GM23338 (cell line): ENCODE results near the gene NCOA1.

Experiments used
- CREB1 ChIP-seq: fragments of 250-450 bp; sonication (Bioruptor Pico); IDR thresholded peaks from 2 replicates; pipeline ENCODE4 v1.5.0; 2020; ENCODE audit warnings: low read depth, mild to moderate bottlenecking, moderate library complexity
- EZH2 ChIP-seq: fragments of 200-600 bp; sonication (generic); IDR thresholded peaks from one replicate; pipeline ENCODE4 v1.8.0; 2017; ENCODE audit warnings: antibody characterized with exemption, mild to moderate bottlenecking, low read depth; ENCODE audit not compliant: unreplicated experiment
- EZH2phosphoT487 ChIP-seq: fragments of 200-600 bp; sonication (generic); IDR thresholded peaks from one replicate; pipeline ENCODE4 v1.8.1; 2018; ENCODE audit warnings: antibody characterized with exemption; ENCODE audit not compliant: unreplicated experiment
- JUNB ChIP-seq: IDR thresholded peaks from one replicate; pipeline ENCODE4 v1.6.1; 2016; ENCODE audit warnings: antibody characterized with exemption; ENCODE audit not compliant: unreplicated experiment
- POLR2AphosphoS5 ChIP-seq: IDR thresholded peaks from 2 replicates; pipeline ENCODE4 v1.6.1; 2016; ENCODE audit warnings: antibody characterized with exemption, low read depth
- ZNF331 ChIP-seq: fragments of 250-450 bp; sonication (Bioruptor Pico); IDR thresholded peaks from 2 replicates; pipeline ENCODE4 v1.5.0; 2020; ENCODE audit warnings: low read depth, mild to moderate bottlenecking, moderate library complexity
- TF ChIP-seq, protein P1 (sequence below), 2 experiments: fragments of 200-600 bp in 1 of 2; sonication (generic) in 1 of 2; conservative IDR thresholded peaks; 2 replicates each; pipeline versions ENCODE4 v1.5.1 to v1.6.1; 2016 to 2017; ENCODE audit warnings: antibody characterized with exemption in 2 of 2, low read depth in 2 of 2, mild to moderate bottlenecking in 2 of 2, moderate library complexity in 1 of 2
- TF ChIP-seq, protein P2 (sequence below): IDR thresholded peaks from one replicate; pipeline ENCODE4 v1.6.1; 2018; ENCODE audit warnings: antibody characterized with exemption; ENCODE audit not compliant: unreplicated experiment

DNA sequence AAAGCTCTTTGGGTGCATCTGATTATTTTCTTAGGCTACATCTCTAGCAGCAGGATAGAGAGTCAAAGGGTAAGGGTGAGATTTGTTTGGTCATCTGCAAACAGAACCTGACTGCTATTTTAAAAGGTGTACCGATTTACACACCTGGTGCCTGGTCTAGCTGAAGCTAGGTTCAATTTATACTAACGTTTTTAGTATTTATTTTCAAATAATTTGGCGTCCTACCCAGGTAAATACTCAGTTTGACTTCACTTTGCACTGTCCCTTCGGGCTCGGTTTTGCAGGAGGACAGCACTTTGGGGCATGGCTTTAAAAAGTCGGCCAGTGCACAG lies 301.5 kb downstream of the NCOA1 start:
- TF ChIP-seq, protein P1, sequence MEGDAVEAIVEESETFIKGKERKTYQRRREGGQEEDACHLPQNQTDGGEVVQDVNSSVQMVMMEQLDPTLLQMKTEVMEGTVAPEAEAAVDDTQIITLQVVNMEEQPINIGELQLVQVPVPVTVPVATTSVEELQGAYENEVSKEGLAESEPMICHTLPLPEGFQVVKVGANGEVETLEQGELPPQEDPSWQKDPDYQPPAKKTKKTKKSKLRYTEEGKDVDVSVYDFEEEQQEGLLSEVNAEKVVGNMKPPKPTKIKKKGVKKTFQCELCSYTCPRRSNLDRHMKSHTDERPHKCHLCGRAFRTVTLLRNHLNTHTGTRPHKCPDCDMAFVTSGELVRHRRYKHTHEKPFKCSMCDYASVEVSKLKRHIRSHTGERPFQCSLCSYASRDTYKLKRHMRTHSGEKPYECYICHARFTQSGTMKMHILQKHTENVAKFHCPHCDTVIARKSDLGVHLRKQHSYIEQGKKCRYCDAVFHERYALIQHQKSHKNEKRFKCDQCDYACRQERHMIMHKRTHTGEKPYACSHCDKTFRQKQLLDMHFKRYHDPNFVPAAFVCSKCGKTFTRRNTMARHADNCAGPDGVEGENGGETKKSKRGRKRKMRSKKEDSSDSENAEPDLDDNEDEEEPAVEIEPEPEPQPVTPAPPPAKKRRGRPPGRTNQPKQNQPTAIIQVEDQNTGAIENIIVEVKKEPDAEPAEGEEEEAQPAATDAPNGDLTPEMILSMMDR (conservative IDR thresholded peaks at IDR 0.05; ENCODE audit: low read depth in 2 of 2), result no peak; a peak in 1 of 4 replicates
- TF ChIP-seq, protein P2, sequence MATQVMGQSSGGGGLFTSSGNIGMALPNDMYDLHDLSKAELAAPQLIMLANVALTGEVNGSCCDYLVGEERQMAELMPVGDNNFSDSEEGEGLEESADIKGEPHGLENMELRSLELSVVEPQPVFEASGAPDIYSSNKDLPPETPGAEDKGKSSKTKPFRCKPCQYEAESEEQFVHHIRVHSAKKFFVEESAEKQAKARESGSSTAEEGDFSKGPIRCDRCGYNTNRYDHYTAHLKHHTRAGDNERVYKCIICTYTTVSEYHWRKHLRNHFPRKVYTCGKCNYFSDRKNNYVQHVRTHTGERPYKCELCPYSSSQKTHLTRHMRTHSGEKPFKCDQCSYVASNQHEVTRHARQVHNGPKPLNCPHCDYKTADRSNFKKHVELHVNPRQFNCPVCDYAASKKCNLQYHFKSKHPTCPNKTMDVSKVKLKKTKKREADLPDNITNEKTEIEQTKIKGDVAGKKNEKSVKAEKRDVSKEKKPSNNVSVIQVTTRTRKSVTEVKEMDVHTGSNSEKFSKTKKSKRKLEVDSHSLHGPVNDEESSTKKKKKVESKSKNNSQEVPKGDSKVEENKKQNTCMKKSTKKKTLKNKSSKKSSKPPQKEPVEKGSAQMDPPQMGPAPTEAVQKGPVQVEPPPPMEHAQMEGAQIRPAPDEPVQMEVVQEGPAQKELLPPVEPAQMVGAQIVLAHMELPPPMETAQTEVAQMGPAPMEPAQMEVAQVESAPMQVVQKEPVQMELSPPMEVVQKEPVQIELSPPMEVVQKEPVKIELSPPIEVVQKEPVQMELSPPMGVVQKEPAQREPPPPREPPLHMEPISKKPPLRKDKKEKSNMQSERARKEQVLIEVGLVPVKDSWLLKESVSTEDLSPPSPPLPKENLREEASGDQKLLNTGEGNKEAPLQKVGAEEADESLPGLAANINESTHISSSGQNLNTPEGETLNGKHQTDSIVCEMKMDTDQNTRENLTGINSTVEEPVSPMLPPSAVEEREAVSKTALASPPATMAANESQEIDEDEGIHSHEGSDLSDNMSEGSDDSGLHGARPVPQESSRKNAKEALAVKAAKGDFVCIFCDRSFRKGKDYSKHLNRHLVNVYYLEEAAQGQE, result no peak
- TF ChIP-seq EZH2phosphoT487 (no peak), POLR2AphosphoS5 (no peak), JUNB (no peak), EZH2 (no peak), CREB1 (CRISPR knock-in tag) (no peak), ZNF331 (CRISPR knock-in tag) (no peak)
